Muscle of arm (tissue), 12 donors: ENCODE data around the gene CACNA1C. TPM values are rescaled to one million over a fixed set of nuclear protein-coding genes. Genes with fewer than 3 reads are reported as not detected.
A peak's percentile ranks its signal among the peaks of the same experiment; 100 is the strongest.

Source experiments
- DNase-seq: peaks from one replicate; pipeline ENCODE4 v3.0.0-alpha.2; 2013
- polyA plus RNA-seq, 12 donors: library from polyadenylated mRNA; unstranded; fragments of 120-200 nt; gene quantifications; one replicate each; pipeline ENCODE4 v1.2.1, GENCODE V29; 2013; ENCODE audit not compliant: insufficient read length in 12 of 12

The CACNA1C gene
- polyA plus RNA-seq, 12 donors: 2.3 to 6.7 (median 3.2) TPM; not detected in 1

DNA sequence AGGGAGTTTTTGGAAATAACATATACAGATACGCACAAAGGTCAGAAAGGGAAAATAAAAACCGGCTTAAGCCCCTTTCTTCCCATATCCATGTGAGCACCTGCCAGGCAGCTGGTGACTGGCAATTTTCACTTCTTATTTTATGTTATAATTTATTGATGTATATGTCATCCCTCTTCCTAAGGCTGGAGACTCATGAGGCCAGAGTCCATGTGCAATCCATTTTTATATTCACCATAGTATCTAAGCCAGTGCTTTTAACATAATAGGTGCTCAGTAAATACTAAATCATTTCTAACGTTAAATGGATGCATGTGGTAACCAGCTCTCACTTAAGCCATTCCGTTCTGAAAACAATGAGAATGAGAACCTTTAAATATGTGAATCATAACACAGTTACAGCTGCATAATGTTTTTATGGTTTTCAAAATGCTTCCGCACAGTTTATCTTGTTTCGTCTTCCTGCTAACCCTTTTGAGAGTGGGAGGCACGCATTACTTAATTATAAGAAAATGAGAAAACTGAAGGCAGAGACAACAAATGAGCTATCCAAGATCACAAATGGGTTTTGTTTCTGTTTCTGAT, 178.3 kb downstream of the CACNA1C start:
- no peak for DNase-seq

- no peak for DNase-seq
Measured at GRCh38 chr12:2231956-2232355, 179.2 kb downstream of the CACNA1C start.

DNA sequence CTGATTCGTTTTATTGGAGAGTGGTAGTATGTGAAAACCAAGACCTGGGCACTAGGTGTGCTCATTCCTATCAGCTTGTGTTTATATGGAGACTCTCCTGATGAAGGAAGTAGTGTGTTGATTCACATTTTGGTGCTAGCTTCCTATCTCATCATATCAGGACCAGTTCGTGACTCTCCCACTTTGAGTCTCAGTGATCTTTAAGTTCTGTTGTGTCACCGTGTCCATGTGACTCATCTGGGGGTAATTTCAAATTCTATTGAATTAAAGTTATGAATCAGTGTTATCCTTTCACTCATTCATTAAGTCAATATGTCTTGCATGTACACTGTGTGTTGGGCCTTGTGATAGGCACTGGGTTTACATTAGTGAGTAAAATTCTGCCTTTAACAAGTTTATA, 180.2 kb downstream of the CACNA1C start:
- no peak for DNase-seq

DNA sequence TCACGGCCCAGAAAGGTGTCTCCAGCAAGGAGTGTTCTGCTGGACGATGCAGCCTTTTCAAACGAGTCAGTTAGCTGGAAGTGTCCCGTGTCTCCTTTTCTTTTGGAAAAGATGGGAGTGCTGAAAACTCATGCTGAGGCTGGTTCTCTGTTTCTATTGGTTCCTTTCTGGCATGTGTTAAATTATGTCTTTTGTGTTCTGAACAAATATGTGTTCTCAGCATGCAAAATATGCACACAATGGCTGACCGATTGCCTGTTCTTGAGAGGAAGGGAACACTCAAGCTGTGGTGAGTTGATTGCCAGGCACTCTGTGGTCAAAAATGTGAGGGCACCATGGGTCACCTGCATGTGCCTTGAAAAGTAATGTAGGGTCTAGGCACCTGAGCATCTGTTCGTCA, 181.3 kb downstream of the CACNA1C start:
- no peak for DNase-seq

DNA sequence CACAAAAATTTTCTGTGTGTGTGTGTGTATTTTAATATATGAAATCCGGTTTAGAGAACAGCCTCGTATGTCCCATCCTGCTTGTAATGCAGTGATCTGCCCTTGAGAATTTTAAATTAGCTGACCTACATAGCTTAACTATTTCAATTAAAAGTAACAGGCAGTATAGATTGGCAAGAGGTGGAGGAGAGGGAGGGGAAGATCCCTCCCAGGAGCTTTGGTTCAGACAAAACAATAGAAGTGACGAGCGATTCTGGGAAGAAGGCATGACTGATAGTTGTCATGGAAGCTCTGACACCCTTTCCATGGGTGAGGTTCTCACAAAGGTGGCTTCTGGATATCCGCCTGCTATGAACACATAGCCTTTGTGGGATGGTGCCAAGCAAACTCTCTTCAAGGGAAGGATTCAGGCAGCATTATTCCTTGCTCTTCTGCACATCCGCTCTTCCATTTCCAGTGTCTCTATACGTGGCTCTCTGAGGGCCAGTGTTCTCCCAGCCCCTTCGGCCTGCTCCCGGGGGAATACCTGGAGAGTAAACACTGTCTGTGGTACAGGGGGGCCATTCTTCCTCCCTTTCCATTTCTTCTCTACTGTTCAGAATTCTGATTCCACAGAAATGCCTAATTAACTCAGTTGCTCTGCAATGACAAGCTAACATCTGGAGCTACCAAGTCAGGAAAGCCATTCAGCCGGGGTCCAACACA, 182.0 kb downstream of the CACNA1C start:
- no peak for DNase-seq

- no peak for DNase-seq
Measured at GRCh38 chr12:2236506-2237294, 183.9 kb downstream of the CACNA1C start.

GRCh38 chr12:2238111-2238510, 185.3 kb downstream of the CACNA1C start:
- no peak for DNase-seq

GRCh38 chr12:2239381-2239871, 186.6 kb downstream of the CACNA1C start:
- no peak for DNase-seq

DNA sequence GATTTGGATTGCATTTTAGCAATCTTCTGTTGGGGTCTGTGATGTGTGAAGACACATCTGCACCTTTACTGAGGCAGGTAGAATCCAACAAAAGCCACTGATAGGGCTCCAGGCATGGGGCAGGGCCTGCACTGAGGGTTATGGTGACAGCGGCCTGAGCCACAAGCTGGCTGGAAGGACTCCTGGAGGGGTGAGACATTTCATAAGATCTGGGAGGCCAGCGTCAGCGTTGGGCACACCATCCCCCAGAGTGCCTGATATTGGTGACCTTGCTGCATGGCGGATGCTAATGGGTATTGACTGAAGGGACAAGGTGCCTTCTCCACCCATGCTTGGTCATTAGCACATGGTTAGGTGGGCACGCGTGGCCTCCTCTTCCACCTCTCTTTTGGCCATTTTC, 187.6 kb downstream of the CACNA1C start:
- no peak for DNase-seq

- DNase-seq: no peak
Measured at GRCh38 chr12:2240984-2241383, 188.2 kb downstream of the CACNA1C start.

DNA sequence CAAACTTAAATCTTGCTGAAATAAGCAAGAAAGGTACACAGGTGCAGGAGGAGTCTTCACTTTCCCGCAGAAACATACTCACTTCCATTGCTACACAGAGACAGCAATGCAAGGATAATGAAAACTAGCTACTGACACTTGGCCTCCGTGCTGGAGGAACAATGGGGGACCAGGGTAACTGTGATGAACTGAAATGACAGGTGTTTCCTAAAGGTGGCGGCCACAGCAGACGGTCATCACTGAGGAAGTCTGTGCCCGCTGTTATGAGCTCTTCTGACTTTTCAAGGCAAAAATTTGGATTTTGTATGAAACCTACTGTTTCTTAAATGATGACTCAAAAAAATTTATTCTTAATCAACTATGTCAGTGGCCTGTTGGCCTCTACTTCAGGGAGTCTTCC, 189.4 kb downstream of the CACNA1C start:
- DNase-seq: no peak

DNA sequence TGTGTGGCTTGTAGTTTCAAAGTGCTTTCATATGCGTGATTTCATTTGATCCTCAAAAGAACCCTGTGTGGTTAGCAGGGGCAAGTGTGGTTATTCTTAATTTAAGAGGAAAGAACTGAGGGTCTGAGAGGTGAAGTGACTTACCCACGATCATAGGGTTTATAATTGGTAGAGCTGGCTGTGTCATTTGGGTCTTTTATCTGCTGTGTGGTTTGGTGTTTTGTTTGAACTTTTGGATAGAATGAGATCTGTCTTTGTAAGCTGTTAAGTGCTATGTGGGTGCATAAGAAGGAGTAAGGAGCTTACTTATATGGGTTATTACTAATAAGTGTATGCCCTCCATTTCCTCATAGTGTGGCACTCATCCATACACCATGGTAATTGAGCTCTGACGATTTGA, 190.0 kb downstream of the CACNA1C start:
- DNase-seq: no peak

- DNase-seq: no peak
Measured at GRCh38 chr12:2243275-2243674, 190.5 kb downstream of the CACNA1C start.

GRCh38 chr12:2244013-2244861, 191.4 kb downstream of the CACNA1C start:
- peak; percentile 52 for DNase-seq

GRCh38 chr12:2246358-2246757, 193.6 kb downstream of the CACNA1C start:
- no peak for DNase-seq

GRCh38 chr12:2247120-2247519, 194.3 kb downstream of the CACNA1C start:
- DNase-seq: no peak

DNA sequence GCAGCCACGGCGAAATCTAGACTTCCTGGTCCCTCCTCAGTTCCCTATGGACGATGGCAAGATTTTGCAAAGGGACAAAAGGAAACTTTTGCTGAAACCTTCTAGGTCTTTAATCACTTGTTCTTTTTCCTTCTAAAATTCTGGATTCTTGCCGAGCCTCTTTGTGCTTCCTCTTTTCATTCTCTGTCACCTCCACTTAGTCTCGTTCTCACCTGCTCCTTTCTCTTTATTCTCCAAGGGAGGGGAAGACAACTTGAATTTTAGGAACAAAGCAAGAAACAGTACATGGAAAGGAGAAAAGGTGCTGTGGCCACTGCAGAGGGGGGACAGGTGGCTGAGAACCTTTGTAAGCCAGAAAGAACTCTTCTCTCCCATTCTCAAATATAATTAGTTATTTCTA, 194.8 kb downstream of the CACNA1C start:
- DNase-seq: no peak

DNA sequence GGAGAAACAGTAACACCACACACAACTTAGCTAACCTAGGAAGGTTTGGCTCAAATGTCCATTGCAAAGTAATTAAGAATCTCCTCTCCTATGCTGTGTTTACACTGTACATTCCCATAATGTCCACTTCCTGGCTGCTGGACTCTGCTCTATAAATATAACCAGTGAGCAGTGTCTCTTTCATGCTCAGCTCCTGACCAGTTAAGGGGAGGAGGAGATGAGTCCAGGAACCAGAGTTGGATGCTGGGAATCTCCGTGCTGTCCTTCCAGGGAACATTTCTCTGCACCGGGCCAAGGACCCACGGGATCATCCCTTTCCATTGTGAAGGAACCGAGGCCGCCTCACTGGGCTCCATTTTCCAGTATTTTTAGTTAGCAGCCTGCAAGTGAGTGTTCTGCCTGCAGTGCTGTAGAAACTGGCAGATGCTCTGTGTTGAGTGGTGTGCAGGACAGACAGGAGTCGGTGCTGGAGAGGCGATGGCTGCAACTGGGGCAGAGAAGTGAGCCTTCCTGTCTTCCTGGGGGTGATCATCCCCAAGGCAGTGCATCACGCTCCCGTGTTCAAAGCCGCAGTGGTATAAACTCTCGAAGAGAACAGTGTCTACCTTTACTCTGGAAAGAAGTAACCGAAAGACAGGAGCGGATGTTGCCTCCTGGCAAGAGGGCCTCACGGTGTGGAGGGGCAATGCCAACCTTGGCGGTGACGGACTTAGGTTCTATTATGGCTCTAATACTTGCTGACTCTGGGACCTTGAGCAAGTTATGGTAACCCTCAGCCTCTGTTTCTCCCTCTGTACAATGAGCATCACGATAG, 195.5 kb downstream of the CACNA1C start:
- DNase-seq: peak; percentile 47

- no peak for DNase-seq
Measured at GRCh38 chr12:2248901-2249381, 196.2 kb downstream of the CACNA1C start.

- no peak for DNase-seq
Measured at GRCh38 chr12:2250797-2251196, 198.0 kb downstream of the CACNA1C start.
